NCI-H526 treated with DMSO at 0.1 percent for 48 hours (cell line): ENCODE data around the gene LBHD1.
A peak's percentile ranks its signal among the peaks of the same experiment; 100 is the strongest.
"Not testable (repeated sequence)": the region's sequence is repeated elsewhere in the genome, so short reads cannot be mapped to it uniquely, and the experiment has no call there.

Source experiments
- DNase-seq: peaks from one replicate; lab custom pipeline; 2025; lab: John Stamatoyannopoulos, UW

LBHD1 gene

GRCh38 chr11:62671608-62672389 lies at the start of gene LBHD1, which contains the start of gene UQCC3:
TSS of gene LBHD1 (minus strand) at chr11:62672267. CDS start at chr11:62670031, 2,236 bp downstream.
TSS of gene UQCC3 (plus strand) at chr11:62671673. CDS start at chr11:62671746, 73 bp downstream.
- DNase-seq, result peak; percentile 96

GRCh38 chr11:62719302-62719978 lies 47.4 kb upstream of the LBHD1 start:
- no peak for DNase-seq

- no peak for DNase-seq
Measured at GRCh38 chr11:62716816-62717215, 44.7 kb upstream of the LBHD1 start.

- DNase-seq, result no peak
Measured at GRCh38 chr11:62716206-62716605, 44.1 kb upstream of the LBHD1 start.

GRCh38 chr11:62715150-62716130 lies 43.4 kb upstream of the LBHD1 start:
- no peak for DNase-seq

GRCh38 chr11:62713343-62713742 lies 41.3 kb upstream of the LBHD1 start:
- DNase-seq, result no peak

GRCh38 chr11:62712861-62713260 lies 40.8 kb upstream of the LBHD1 start:
- DNase-seq, result no peak

- DNase-seq, result no peak
Measured at GRCh38 chr11:62712276-62712812, 40.3 kb upstream of the LBHD1 start.

GRCh38 chr11:62710001-62710345 lies 37.9 kb upstream of the LBHD1 start:
- DNase-seq, result no peak

GRCh38 chr11:62709247-62710000 lies 37.4 kb upstream of the LBHD1 start:
- DNase-seq, result peak; percentile 98

- no peak for DNase-seq
Measured at GRCh38 chr11:62708793-62709192, 36.7 kb upstream of the LBHD1 start.

GRCh38 chr11:62708392-62708791 lies 36.3 kb upstream of the LBHD1 start:
- no peak for DNase-seq

GRCh38 chr11:62707277-62707861 lies 35.3 kb upstream of the LBHD1 start, which contains the start of the genes BSCL2 and GNG3:
TSS of gene BSCL2 (minus strand) at chr11:62707424. CDS start at chr11:62707195, 229 bp downstream.
TSS of gene GNG3 (plus strand) at chr11:62707676. CDS start at chr11:62708296, 620 bp downstream.
- DNase-seq, result no peak

- DNase-seq, result no peak
Measured at GRCh38 chr11:62706850-62707247, 34.8 kb upstream of the LBHD1 start.

- peak; percentile 92 for DNase-seq
Measured at GRCh38 chr11:62705880-62706849, 34.1 kb upstream of the LBHD1 start.

- DNase-seq, result no peak
Measured at GRCh38 chr11:62705413-62705812, 33.3 kb upstream of the LBHD1 start.

- DNase-seq, result not testable (repeated sequence)
Measured at GRCh38 chr11:62703921-62704320, 31.9 kb upstream of the LBHD1 start.

GRCh38 chr11:62702246-62702645 lies 30.2 kb upstream of the LBHD1 start:
- DNase-seq, result no peak

GRCh38 chr11:62694455-62695167 lies 22.5 kb upstream of the LBHD1 start:
- DNase-seq, result peak; percentile 51
